Adipocyte (in vitro differentiated cells): Measurements from ENCODE around the gene GARNL3.
A peak's percentile ranks its signal among the peaks of the same experiment; 100 is the strongest.

Source experiments
- DNase-seq: peaks from one replicate; pipeline ENCODE4 v3.0.0-alpha.2; 2015; ENCODE audit warnings: low read depth
- H3K27me3 ChIP-seq: replicated peaks from 2 replicates; pipeline ENCODE4 v1.7.0; 2013; ENCODE audit warnings: mild to moderate bottlenecking, low read length, moderate library complexity; ENCODE audit not compliant: control insufficient read depth, insufficient read depth
- H3K36me3 ChIP-seq: 2 replicates; pipeline ENCODE4 v1.7.0; 2013; ENCODE audit warnings: low read length, mild to moderate bottlenecking, moderate library complexity; ENCODE audit not compliant: control insufficient read depth, insufficient read depth, severe bottlenecking
- H3K4me1 ChIP-seq: 2 replicates; pipeline ENCODE4 v1.7.0; 2013; ENCODE audit warnings: mild to moderate bottlenecking, low read length, moderate library complexity; ENCODE audit not compliant: control insufficient read depth, insufficient read depth
- H3K4me3 ChIP-seq: 2 replicates; pipeline ENCODE4 v1.7.0; 2013; ENCODE audit warnings: mild to moderate bottlenecking, low read length, moderate library complexity
- H3K9ac ChIP-seq: 2 replicates; pipeline ENCODE4 v1.7.0; 2013; ENCODE audit warnings: mild to moderate bottlenecking, low read length, moderate library complexity
- H3K9me3 ChIP-seq: 2 replicates; pipeline ENCODE4 v1.7.0; 2013; ENCODE audit warnings: mild to moderate bottlenecking, low read length, moderate library complexity; ENCODE audit not compliant: control insufficient read depth

The GARNL3 gene

DNA sequence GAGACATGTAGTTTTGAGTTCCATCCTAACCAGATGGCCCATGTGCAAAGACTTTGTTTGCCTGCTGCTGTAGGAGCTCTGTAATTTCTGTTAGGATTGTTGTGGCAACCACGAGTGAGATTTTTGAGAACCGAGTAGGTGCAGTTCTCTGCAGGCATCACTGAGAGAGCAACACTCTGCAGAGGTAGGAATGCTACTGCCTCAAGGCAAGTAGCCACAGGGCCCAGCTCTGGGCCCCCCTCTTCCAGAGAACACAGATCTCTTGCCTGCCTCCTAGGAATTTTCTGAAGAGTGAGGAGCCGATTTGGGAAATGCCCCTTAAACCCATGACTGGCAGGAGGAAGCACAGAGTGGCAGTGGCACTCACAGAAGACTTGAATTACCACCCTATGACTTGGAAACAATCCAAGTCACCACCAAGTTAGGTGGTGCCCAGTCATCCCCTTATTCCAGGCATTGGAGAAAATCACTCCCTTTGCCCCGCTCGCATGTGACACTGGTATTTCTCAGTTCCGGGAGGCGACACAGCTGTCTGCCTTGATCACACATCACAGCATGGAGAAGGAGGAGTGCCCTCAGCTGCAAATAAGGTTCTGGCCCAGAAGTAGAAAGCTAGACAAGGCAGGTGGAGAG, 79.9 kb downstream of the GARNL3 start:
- Histone ChIP-seq H3K9ac (no peak overlapping the region), H3K4me1 (no peaks in the 10 kb centered on the region), H3K4me3 (no peak overlapping the region), H3K9me3 (no peaks in the 10 kb centered on the region), H3K27me3 (peaks cover 69% of the 10 kb centered on the region), H3K36me3 (no peaks in the 10 kb centered on the region)
- peak; percentile 4 for DNase-seq

DNA sequence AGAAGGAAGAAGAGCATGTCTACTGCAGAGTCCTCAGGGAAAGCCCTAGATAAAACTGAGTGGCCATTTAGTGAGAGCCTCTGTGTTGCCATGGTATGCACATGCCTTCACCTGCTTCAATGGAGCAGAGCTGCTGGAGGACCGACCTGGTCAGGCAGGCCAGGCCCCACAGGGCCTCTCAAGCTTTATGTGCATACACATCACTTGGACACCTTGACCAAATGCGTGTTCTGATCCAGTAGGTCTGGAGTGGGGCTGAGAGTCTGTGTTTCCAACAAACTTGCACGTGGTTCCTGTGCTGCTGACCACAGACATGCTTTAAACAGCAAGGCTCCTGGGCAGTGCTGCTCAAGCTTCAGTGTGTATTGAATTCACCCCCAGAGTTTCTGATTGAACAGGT, 81.0 kb downstream of the GARNL3 start:
- Histone ChIP-seq H3K36me3 (no peaks in the 10 kb centered on the region), H3K9me3 (no peaks in the 10 kb centered on the region), H3K9ac (no peak overlapping the region), H3K4me1 (no peaks in the 10 kb centered on the region), H3K27me3 (peaks cover 74% of the 10 kb centered on the region), H3K4me3 (no peak overlapping the region)
- no peak for DNase-seq

DNA sequence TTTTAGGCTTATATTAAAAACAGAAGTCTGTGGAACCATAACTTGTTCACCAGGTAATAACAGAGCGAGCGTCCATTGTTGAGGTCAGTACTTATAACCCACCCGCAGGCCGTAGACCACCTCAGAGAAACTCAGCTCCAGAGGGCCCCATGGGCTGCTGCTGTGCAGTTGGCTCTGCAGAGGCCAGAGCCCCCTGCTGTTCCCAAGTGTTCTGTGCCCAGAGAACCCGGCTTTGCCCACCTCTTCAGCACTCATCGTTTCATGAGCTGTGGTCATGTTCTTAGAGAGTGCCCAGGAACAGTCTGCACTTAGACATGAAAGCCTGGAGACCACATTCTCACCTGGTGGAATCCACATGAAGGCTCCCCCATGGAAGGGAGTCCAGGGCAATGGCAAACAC, 82.0 kb downstream of the GARNL3 start:
- H3K4me3 ChIP-seq = no peak overlapping the region
- no peaks in the 10 kb centered on the region for H3K4me1 ChIP-seq
- H3K27me3 ChIP-seq = peaks cover 69% of the 10 kb centered on the region
- DNase-seq = no peak
- H3K9me3 ChIP-seq = no peaks in the 10 kb centered on the region
- no peak overlapping the region for H3K9ac ChIP-seq
- no peaks in the 10 kb centered on the region for H3K36me3 ChIP-seq

DNA sequence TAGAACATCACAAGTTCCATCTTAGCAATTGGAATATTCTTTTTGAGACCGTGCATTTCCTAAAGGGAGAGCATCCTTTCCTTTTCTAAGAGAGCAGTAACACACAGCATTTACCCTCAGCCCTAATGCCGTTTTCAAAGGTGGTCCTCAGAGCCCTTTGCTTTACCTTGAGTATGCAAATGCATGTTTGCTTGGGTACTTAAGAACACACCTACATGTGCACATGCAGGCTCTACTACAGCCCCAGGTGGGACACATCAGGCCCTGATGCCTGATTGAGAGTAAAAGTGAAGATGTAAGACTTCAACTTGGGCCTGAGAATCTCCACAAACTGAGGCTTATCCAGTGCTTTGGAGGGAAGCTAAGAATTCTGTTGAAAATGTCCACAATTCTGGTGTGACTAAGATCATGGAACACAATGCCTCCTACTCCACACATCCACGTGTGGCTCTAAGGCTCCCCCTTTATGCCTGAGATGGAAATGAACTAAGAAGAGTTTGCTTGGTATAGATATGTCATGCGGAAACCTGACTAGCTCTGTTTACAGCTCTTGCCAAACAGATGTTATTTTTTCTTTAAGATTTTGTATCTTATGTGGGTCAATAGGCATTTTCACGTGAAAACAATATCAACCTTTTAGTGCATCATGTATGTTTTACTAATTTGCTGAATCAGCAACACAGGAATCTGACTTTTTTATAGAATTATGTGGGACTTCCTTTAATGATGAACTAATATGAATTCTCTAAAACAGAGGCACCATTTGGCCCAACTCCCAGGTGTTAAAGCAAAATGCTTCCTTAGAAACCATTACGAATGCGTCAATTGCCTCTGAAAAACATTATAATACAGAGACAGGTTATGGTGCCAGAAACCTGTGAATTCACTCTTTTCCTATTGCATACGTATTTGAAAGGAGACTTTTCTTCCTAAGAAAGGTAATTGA, 83.5 kb downstream of the GARNL3 start:
- Histone ChIP-seq H3K9ac (no peak overlapping the region), H3K9me3 (no peaks in the 10 kb centered on the region), H3K36me3 (no peaks in the 10 kb centered on the region), H3K4me1 (no peaks in the 10 kb centered on the region), H3K4me3 (no peak overlapping the region), H3K27me3 (peaks cover 72% of the 10 kb centered on the region)
- peak; percentile 71 for DNase-seq

DNA sequence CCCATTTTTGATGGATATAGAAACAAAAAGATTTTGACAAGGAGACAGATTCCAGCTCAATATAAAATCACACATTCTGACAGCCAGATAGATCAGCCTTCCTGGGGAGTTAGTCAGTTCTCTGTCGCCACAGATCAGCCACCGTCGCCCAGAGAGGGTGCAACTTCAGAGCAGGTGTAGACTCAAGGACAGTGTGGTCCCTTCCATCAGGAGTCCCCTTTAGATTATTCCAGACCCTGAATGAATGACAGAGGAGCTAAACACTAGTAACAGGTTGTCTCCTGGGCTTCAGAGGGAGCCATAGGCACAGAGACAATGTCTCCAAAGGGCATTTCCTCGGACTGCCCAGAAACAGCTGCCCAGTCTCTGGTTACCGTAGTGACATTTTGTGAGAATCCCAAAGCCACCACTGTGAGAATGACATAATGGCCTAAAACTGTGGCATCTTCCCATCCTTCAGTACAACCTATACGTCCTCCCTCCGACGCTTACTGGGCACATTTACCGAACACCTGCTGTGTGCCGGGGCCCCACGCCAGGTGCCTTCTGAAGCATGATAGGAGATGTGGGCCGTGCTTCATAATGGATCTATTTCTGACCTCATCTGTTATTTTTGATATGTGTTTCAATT, 85.0 kb downstream of the GARNL3 start:
- no peak overlapping the region for H3K9ac ChIP-seq
- DNase-seq = no peak

DNA sequence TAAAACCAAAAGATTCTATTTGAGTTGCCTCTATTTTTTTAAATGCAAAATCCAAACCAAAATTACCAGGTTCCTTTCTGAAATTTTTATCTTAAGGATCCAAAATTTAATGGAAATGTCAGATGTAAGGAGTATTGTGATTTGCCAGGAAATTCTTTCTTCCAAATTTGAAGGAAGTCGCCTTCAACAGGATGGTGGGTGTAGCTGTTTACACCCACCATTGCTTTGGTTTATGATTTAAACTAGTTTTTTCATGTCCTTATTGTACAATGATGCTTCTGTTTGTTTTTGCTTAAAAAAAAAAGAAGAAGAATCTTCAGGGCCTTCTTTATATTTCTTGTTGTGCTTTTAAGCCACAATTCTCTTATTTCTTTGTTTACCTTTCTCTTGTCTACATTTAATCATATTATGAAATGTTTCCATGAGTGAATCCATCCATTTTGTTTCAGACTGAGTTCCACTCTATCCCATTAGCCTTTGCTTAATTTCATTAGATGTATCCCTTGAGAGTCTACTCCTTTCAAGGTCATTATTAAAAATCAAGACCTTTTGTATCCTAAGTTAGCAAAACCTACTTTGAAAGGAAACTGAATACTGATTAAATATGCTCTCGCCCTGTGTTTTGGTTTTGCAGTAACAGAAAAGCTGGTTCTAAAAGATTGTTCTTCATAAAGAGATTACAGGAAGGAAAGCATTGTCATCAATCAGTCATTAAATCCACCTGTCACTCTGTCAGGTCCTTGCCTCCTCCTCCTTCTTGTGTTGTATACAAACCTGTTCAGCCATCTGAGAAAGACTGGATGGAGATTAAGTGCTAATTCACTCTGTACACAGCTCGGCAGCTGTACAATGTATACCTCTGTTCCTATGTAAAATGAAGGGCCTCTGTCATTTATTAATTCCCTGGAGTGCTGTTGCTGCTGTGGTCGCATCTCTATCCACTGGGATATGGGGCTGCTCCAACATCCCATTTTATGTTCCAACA, 86.9 kb downstream of the GARNL3 start:
- no peaks in the 10 kb centered on the region for H3K9me3 ChIP-seq
- H3K4me3 ChIP-seq = no peak overlapping the region
- no peaks in the 10 kb centered on the region for H3K36me3 ChIP-seq
- H3K9ac ChIP-seq = no peak overlapping the region
- H3K27me3 ChIP-seq = peaks cover 71% of the 10 kb centered on the region
- no peaks in the 10 kb centered on the region for H3K4me1 ChIP-seq
- no peak for DNase-seq

More for the DNA sequence above, 85.0 kb downstream of the GARNL3 start:
- Histone ChIP-seq H3K4me1 (no peaks in the 10 kb centered on the region), H3K4me3 (no peak overlapping the region), H3K36me3 (no peaks in the 10 kb centered on the region), H3K9me3 (no peaks in the 10 kb centered on the region), H3K27me3 (peaks cover 68% of the 10 kb centered on the region)

DNA sequence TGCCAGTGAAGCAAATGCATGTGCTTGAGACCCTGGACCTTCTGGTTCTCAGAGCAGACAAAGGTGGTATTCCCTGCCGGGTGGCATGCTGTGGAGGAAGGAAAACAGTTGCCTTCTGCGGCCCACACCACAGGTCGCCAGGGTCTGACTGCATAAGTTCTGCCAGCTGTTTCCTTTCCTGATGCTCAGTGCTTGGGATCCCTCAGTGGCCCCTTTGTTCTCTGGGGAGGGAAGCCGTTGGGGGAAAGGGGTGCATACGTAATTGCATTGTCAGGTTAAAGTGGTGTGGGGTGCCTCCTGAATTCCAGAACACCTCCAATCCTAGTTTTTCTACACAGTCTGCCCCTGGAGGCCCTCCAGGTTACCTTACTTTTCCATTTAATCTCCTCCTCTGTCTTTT, 89.3 kb downstream of the GARNL3 start:
- Histone ChIP-seq H3K4me1 (no peaks in the 10 kb centered on the region), H3K9me3 (no peaks in the 10 kb centered on the region), H3K36me3 (no peaks in the 10 kb centered on the region), H3K4me3 (no peak overlapping the region), H3K9ac (no peak overlapping the region), H3K27me3 (peaks cover 73% of the 10 kb centered on the region)
- no peak for DNase-seq

DNA sequence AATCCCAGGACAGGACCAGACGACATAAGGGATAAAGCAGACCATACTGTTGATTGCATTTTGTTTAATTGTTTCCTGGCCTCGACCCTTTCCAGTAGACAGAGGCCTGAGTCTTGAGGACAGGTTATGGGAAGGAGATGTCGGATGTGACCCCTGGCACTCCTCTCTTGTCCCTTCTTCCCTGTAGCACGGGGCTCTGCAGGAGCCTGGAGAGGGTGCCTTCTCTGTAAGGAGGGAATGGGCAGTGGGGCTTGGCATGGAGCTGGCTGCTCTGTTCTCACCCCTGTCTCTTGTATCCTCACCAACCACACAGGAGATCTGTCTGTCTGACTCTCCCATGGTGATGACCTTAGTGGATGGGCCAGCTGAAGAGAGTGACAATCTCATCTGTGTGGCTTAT, 92.3 kb downstream of the GARNL3 start:
- Histone ChIP-seq H3K27me3 (peaks cover 72% of the 10 kb centered on the region), H3K4me3 (no peak overlapping the region), H3K9ac (no peak overlapping the region), H3K4me1 (no peaks in the 10 kb centered on the region), H3K36me3 (no peaks in the 10 kb centered on the region), H3K9me3 (no peaks in the 10 kb centered on the region)
- DNase-seq = no peak

DNA sequence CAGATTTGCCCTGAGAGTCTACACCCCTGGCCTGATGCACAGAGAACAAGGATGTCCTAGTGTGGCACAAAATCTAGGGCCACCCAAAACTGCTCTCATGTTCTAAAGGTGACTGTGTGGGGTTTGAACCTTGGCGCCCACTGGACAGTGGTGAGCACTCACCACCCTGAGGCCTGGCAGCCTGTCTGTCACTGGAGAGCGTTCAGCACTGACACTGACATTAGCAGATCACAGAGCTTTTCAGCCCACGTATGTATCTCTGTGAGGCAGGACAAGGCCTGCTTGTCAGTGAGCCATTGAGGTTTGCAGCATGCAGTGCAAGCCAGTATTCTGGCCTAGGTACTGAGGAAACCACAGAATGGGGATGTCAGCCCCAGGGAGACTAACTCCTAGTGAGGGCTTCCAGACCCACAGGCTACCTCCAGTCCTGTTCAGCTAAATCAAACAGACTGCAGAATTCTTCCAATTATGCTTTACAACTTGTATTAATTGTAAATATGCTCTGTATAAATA, 93.5 kb downstream of the GARNL3 start:
- Histone ChIP-seq H3K4me3 (no peak overlapping the region), H3K4me1 (no peaks in the 10 kb centered on the region), H3K9me3 (no peaks in the 10 kb centered on the region), H3K36me3 (no peaks in the 10 kb centered on the region), H3K27me3 (peaks cover 71% of the 10 kb centered on the region), H3K9ac (no peak overlapping the region)
- DNase-seq = no peak

DNA sequence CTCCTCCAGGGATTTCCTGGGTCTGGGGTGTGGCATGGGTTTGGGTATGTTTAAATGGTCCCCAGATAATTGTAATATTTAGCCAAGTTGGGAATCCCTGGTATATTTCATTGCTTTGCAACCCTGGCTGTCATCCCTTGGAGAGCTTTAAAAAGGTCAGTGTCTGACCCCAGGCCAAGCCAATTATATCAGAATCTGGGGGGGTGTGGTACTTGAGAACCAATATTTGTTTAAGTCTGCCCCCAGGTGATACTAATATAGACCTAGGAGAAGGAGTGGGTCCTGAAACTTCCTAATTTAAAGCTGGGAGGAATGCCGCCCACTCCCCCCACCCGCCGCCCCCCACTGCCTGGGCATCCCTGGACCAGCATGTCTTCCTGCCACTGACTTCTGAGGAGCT, 94.2 kb downstream of the GARNL3 start:
- no peaks in the 10 kb centered on the region for H3K9me3 ChIP-seq
- no peak overlapping the region for H3K9ac ChIP-seq
- no peak for DNase-seq
- peaks cover 71% of the 10 kb centered on the region for H3K27me3 ChIP-seq
- no peak overlapping the region for H3K4me3 ChIP-seq
- no peaks in the 10 kb centered on the region for H3K4me1 ChIP-seq
- no peaks in the 10 kb centered on the region for H3K36me3 ChIP-seq
